Neuronal stem cell (in vitro differentiated cells): Measurements from ENCODE around the gene CFAP53.
A peak's percentile ranks its signal among the peaks of the same experiment; 100 is the strongest.

Source experiments
- DNase-seq: peaks from one replicate; pipeline ENCODE4 v3.0.0-alpha.2; 2013; ENCODE audit warnings: low spot score
- H2AFZ ChIP-seq: one replicate; pipeline ENCODE4 v1.6.1; 2013; ENCODE audit warnings: mild to moderate bottlenecking, low read length, inconsistent platforms
- H2AK5ac ChIP-seq: 2 replicates; pipeline ENCODE4 v1.6.1; 2013; ENCODE audit warnings: low read depth, mild to moderate bottlenecking, inconsistent platforms, low read length, moderate library complexity, mixed read lengths
- H2BK120ac ChIP-seq: 2 replicates; pipeline ENCODE4 v1.6.1; 2013; ENCODE audit warnings: low read depth, mild to moderate bottlenecking, inconsistent platforms, low read length, moderate library complexity, mixed read lengths
- H2BK12ac ChIP-seq: one replicate; pipeline ENCODE4 v1.6.1; 2013; ENCODE audit warnings: low read length, inconsistent platforms
- H2BK15ac ChIP-seq: 2 replicates; pipeline ENCODE4 v1.6.1; 2013; ENCODE audit warnings: mild to moderate bottlenecking, low read length, inconsistent platforms, mixed read lengths
- H2BK5ac ChIP-seq: one replicate; pipeline ENCODE4 v1.6.1; 2013; ENCODE audit warnings: inconsistent platforms, mild to moderate bottlenecking, low read length, moderate library complexity
- H3K14ac ChIP-seq: one replicate; pipeline ENCODE4 v1.6.1; 2013; ENCODE audit warnings: low read length, inconsistent platforms
- H3K18ac ChIP-seq: 2 replicates; pipeline ENCODE4 v1.6.1; 2013; ENCODE audit warnings: low read length, inconsistent platforms
- H3K23ac ChIP-seq: 2 replicates; pipeline ENCODE4 v1.6.1; 2013; ENCODE audit warnings: low read depth, mild to moderate bottlenecking, mixed read lengths, low read length, inconsistent platforms; ENCODE audit not compliant: poor library complexity
- H3K27ac ChIP-seq: replicated peaks from 3 replicates; pipeline ENCODE4 v1.5.1; 2013; ENCODE audit warnings: low read length, inconsistent platforms
- H3K27me3 ChIP-seq, 3 experiments: 2 replicates each; pipeline ENCODE4 v1.6.1; 2013; ENCODE audit warnings: low read length in 3 of 3, mild to moderate bottlenecking in 2 of 3, inconsistent platforms in 1 of 3, low read depth in 1 of 3, mixed read lengths in 1 of 3, moderate library complexity in 1 of 3; ENCODE audit not compliant: control insufficient read depth in 3 of 3, insufficient read depth in 3 of 3
- H3K36me3 ChIP-seq, 2 donors: replicated peaks in 1 of 2; 2 replicates each; pipeline ENCODE4 v1.6.1; 2013; ENCODE audit warnings: low read length in 2 of 2; ENCODE audit not compliant: control insufficient read depth in 2 of 2, insufficient read depth in 2 of 2
- H3K4ac ChIP-seq: 2 replicates; pipeline ENCODE4 v1.6.1; 2013; ENCODE audit warnings: inconsistent platforms, mild to moderate bottlenecking, low read length, moderate library complexity
- H3K4me1 ChIP-seq, 2 donors: 1 replicate in 1 of 2; 2 replicates in 1 of 2; pipeline ENCODE4 v1.6.1; 2013; ENCODE audit warnings: low read length in 2 of 2, low read depth in 1 of 2; ENCODE audit not compliant: control insufficient read depth in 2 of 2, insufficient read depth in 1 of 2
- H3K4me2 ChIP-seq: one replicate; pipeline ENCODE4 v1.6.1; 2013; ENCODE audit warnings: mild to moderate bottlenecking, low read length, inconsistent platforms; ENCODE audit not compliant: insufficient read depth, poor library complexity, severe bottlenecking
- H3K4me3 ChIP-seq, 2 donors: 2 replicates each; pipeline ENCODE4 v1.5.1; 2013; ENCODE audit warnings: low read length in 2 of 2, mild to moderate bottlenecking in 2 of 2, inconsistent platforms in 1 of 2, moderate library complexity in 1 of 2
- H3K79me1 ChIP-seq: one replicate; pipeline ENCODE4 v1.6.1; 2013; ENCODE audit warnings: low read depth, mild to moderate bottlenecking, inconsistent platforms, low read length, moderate library complexity
- H3K9ac ChIP-seq: one replicate; pipeline ENCODE4 v1.6.1; 2013; ENCODE audit warnings: mild to moderate bottlenecking, low read depth, low read length, inconsistent platforms; ENCODE audit not compliant: poor library complexity
- H3K9me3 ChIP-seq, 2 donors: replicated peaks in 1 of 2; 2 replicates each; pipeline versions ENCODE3 to v1.6.1; 2013; ENCODE audit warnings: low read length in 2 of 2, mild to moderate bottlenecking in 2 of 2, inconsistent platforms in 1 of 2, low read depth in 1 of 2, mixed read lengths in 1 of 2, moderate library complexity in 1 of 2; ENCODE audit not compliant: control insufficient read depth in 2 of 2, insufficient read depth in 1 of 2
- H4K8ac ChIP-seq: one replicate; pipeline ENCODE4 v1.6.1; 2013; ENCODE audit warnings: low read depth, mild to moderate bottlenecking, inconsistent platforms, low read length, moderate library complexity
- H4K91ac ChIP-seq: one replicate; pipeline ENCODE4 v1.6.1; 2013; ENCODE audit warnings: low read length, low read depth, mild to moderate bottlenecking, inconsistent platforms; ENCODE audit not compliant: poor library complexity
- WGBS, 2 donors: extraction: QIAGEN DNeasy Blood & Tissue Kit; methylation state at CpG; one replicate each; pipeline ENCODE4 v1.1.7; 2013; ENCODE audit warnings: missing lambda C conversion rate in 2 of 2, mixed read lengths in 1 of 2; ENCODE audit not compliant: insufficient read length in 2 of 2, insufficient replicate concordance in 1 of 2; ENCODE audit errors: extremely low coverage in 2 of 2; 5-methylcytosine and 5-hydroxymethylcytosine counted together

The CFAP53 gene

DNA sequence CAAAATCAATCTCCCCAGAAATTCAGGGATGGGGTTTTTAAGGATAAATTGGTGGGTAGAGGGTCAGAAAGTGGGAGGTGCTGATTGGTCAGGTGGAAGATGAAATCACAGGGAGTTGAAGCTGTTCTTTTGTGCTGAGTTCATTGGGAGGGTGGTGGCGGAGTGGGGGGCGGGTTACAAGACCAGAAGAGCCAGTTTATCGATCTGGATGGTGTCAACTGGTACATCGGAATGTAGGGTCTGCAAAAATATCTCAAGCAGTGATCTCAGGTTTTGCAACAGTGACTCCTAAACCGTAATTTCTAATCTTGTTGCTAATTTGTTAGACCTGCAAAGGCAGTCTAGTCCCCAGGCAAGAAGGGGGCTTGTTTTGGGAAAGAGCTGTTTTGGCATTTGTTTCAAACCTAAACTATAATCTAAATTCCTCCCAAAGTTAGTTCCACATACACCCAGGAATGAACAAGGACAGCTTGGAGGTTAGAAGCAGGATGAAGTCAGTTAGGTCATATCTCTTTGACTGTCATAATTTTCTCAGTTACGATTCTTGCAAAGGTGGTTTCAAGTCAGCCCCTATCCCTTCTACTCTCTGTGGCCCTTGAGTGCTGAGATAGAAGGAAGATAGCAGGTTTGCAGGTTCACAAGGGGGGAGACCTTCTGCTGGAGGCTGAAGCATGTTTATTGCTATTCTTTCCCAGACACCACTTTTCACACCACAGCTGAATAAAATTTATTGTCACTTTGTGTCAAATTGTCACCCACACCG, 33.5 kb upstream of the CFAP53 start:
- H3K27ac ChIP-seq, result no peak overlapping the region
- H3K36me3 ChIP-seq, result no peaks in the 10 kb centered on the region
- no peak overlapping the region for H3K4me2 ChIP-seq
- H3K23ac ChIP-seq, result no peak overlapping the region
- no CpG with 5 or more reads among the region's 7 CpGs for WGBS, 2 donors
- H3K4me3 ChIP-seq, result no peak overlapping the region
- no peak overlapping the region for H2BK5ac ChIP-seq
- H3K4ac ChIP-seq, result no peak overlapping the region
- no peak for DNase-seq
- no peaks in the 10 kb centered on the region for H3K79me1 ChIP-seq
- H4K8ac ChIP-seq, result no peak overlapping the region
- H3K27me3 ChIP-seq, result peaks cover 0 to 20% (median 0%) of the 10 kb centered on the region in 3 experiments
- H4K91ac ChIP-seq, result no peak overlapping the region
- H2BK120ac ChIP-seq, result no peak overlapping the region
- no peak overlapping the region for H3K9ac ChIP-seq
- no peak overlapping the region for H2BK12ac ChIP-seq
- H3K14ac ChIP-seq, result no peak overlapping the region
- no peak overlapping the region for H3K18ac ChIP-seq
- no peaks in the 10 kb centered on the region for H3K9me3 ChIP-seq
- H2AK5ac ChIP-seq, result no peak overlapping the region
- no peak overlapping the region for H2BK15ac ChIP-seq
- no peaks in the 10 kb centered on the region for H3K4me1 ChIP-seq
- H2AFZ ChIP-seq, result no peak overlapping the region

DNA sequence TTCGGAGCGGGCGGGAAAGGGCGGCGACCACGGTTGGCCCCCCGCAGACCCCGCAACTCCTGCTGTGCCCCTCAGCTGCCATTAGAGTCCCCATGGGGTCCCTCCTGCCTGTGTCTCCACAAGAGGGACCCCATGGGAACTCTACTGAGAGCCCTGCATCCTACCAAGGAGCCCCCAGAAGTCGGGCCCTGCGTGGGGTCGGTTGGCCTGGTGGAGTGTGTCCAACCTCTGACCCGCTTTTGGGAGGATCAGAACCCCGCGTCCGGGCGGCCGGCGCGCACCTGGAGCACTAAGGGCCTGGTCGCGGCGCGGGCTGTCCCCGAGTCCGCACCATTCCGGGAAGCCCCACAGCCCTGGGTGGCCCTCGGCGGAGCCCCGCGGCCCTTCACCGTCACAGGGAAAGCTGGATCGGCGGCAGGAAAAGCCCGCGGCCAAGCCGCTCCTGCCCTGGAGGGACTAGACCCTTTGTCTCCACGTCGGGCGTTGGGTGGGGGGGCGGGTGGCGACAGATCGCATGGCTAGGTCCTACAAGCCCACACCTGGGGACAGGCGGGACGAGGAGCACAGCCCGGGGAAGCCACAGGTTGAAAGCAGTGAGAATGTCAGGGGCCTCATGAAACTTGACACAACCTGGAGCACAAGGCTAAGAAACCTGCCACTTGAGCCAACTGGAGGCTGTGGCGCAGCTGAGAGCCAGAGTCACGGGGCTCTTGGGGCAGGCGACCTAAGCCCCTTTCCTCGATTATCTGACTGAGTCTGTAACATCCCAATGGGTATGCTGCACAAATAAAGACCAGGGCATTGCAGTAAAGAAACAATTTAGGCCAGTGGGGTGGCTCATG, 32.4 kb upstream of the CFAP53 start:
- H3K23ac ChIP-seq, result no peak overlapping the region
- no peaks in the 10 kb centered on the region for H3K79me1 ChIP-seq
- H3K27me3 ChIP-seq, result peaks cover 0 to 20% (median 0%) of the 10 kb centered on the region in 3 experiments
- no peak overlapping the region for H3K4me3 ChIP-seq
- no peak overlapping the region for H2BK15ac ChIP-seq
- H2BK5ac ChIP-seq, result no peak overlapping the region
- no peaks in the 10 kb centered on the region for H3K36me3 ChIP-seq
- H3K4me1 ChIP-seq, result no peaks in the 10 kb centered on the region
- no peaks in the 10 kb centered on the region for H3K9me3 ChIP-seq
- no peak overlapping the region for H2BK120ac ChIP-seq
- H2AK5ac ChIP-seq, result no peak overlapping the region
- H3K18ac ChIP-seq, result no peak overlapping the region
- H3K14ac ChIP-seq, result no peak overlapping the region
- H4K91ac ChIP-seq, result no peak overlapping the region
- no CpG with 5 or more reads among the region's 49 CpGs for WGBS, 2 donors
- H3K9ac ChIP-seq, result no peak overlapping the region
- no peak overlapping the region for H3K4me2 ChIP-seq
- no peak overlapping the region for H3K27ac ChIP-seq
- DNase-seq, result no peak
- no peak overlapping the region for H4K8ac ChIP-seq
- H2BK12ac ChIP-seq, result no peak overlapping the region
- no peak overlapping the region for H3K4ac ChIP-seq
- no peak overlapping the region for H2AFZ ChIP-seq

- H3K36me3 ChIP-seq, result no peaks in the 10 kb centered on the region
- peak overlapping the region; percentile 25 to 74 for H3K4me3 ChIP-seq
- H2BK120ac ChIP-seq, result no peak overlapping the region
- H3K79me1 ChIP-seq, result no peaks in the 10 kb centered on the region
- H3K27me3 ChIP-seq, result peaks cover 0 to 20% (median 0%) of the 10 kb centered on the region in 3 experiments
- H3K14ac ChIP-seq, result no peak overlapping the region
- no peak overlapping the region for H3K4ac ChIP-seq
- H3K9me3 ChIP-seq, result no peaks in the 10 kb centered on the region
- H3K23ac ChIP-seq, result no peak overlapping the region
- H3K4me2 ChIP-seq, result peak overlapping the region; percentile 41
- H3K4me1 ChIP-seq, result no peaks in the 10 kb centered on the region
- H2BK5ac ChIP-seq, result no peak overlapping the region
- no CpG with 5 or more reads among the region's 28 CpGs for whole genome bisulfite sequencing, 2 donors
- H3K27ac ChIP-seq, result no peak overlapping the region
- H2BK12ac ChIP-seq, result no peak overlapping the region
- peak overlapping the region; percentile 72 for H3K18ac ChIP-seq
- H4K8ac ChIP-seq, result no peak overlapping the region
- no peak overlapping the region for H4K91ac ChIP-seq
- peak overlapping the region; percentile 15 for H2BK15ac ChIP-seq
- DNase-seq, result peak; percentile 51
- H2AK5ac ChIP-seq, result no peak overlapping the region
- peak overlapping the region; percentile 57 for H2AFZ ChIP-seq
- H3K9ac ChIP-seq, result peak overlapping the region; percentile 68
Observed at GRCh38 chr18:50297621-50298442, 31.5 kb upstream of the CFAP53 start.
